Endothelial cell of umbilical vein (primary cell): ENCODE results near the gene LDLRAD4. TPM values are rescaled to one million over a fixed set of nuclear protein-coding genes. Genes with fewer than 3 reads are reported as not detected.

Experiments
- BruUV-seq: library from RNA; stranded (reverse); fragments of 400-500 nt; replicated peaks from 2 replicates; lab custom pipeline; 2021; lab: Mats Ljungman, UMichigan
- CTCF ChIA-PET: fragments of 300-600, 350-600 bp; sonication (Branson Sonifier 250); formaldehyde crosslinking; loops from one replicate; lab custom pipeline; 2021; ENCODE audit warnings: antibody characterized with exemption, inconsistent platforms; lab: Charles Lee
- POLR2A ChIA-PET: fragments of 300-600, 350-600 bp; sonication (Branson Sonifier 250); formaldehyde crosslinking; loops from one replicate; lab custom pipeline; 2021; ENCODE audit warnings: antibody characterized with exemption, inconsistent platforms; lab: Charles Lee
- DNase-seq: peaks from one replicate; pipeline ENCODE4 v3.0.0-alpha.2; 2011; ENCODE audit warnings: low read depth, low spot score
- FAIRE-seq: peaks from 2 replicates; lab custom pipeline; 2011; peaks lifted over from hg19 to GRCh38; lab: Jason Lieb, UNC
- H2AFZ ChIP-seq: 2 replicates; pipeline ENCODE4 v1.6.0; 2012; ENCODE audit warnings: low read depth, low read length, control low read depth, inconsistent platforms
- H3K27ac ChIP-seq: 2 replicates; pipeline ENCODE4 v1.5.1; 2011; ENCODE audit warnings: low read depth, mild to moderate bottlenecking, control low read depth, low read length, moderate library complexity; ENCODE audit not compliant: insufficient read depth
- H3K27me3 ChIP-seq, 2 experiments: 2 replicates each; pipeline versions ENCODE4 v1.6.0 to v1.6.1; 2011; ENCODE audit warnings: low read length in 2 of 2, mixed read lengths in 1 of 2; ENCODE audit not compliant: control insufficient read depth in 2 of 2, insufficient read depth in 2 of 2
- H3K36me3 ChIP-seq, 2 experiments: 2 replicates in 1 of 2; 3 replicates in 1 of 2; pipeline ENCODE4 v1.5.1; 2011; ENCODE audit warnings: low read length in 2 of 2, mild to moderate bottlenecking in 1 of 2, moderate library complexity in 1 of 2; ENCODE audit not compliant: control insufficient read depth in 2 of 2, insufficient read depth in 2 of 2; ENCODE audit errors: extremely low read depth in 1 of 2
- H3K4me1 ChIP-seq: 3 replicates; pipeline ENCODE4 v1.5.1; 2011; ENCODE audit warnings: mild to moderate bottlenecking, low read length; ENCODE audit not compliant: control insufficient read depth, insufficient read depth; ENCODE audit errors: extremely low read depth
- H3K4me2 ChIP-seq: 2 replicates; pipeline ENCODE4 v1.6.1; 2011; ENCODE audit warnings: low read length, control low read depth, mixed read lengths; ENCODE audit not compliant: insufficient read depth
- H3K4me3 ChIP-seq, 3 experiments: fragments of 200-600 bp in 1 of 3; sonication (generic), shearing (Covaris generic) in 1 of 3; replicated peaks in 1 of 3; 2 replicates each; pipeline ENCODE4 v1.5.1; 2011 to 2016; ENCODE audit warnings: control low read depth in 3 of 3, low read length in 3 of 3, mild to moderate bottlenecking in 2 of 3, inconsistent platforms in 1 of 3, low read depth in 1 of 3, moderate library complexity in 1 of 3; ENCODE audit not compliant: insufficient read depth in 1 of 3
- H3K79me2 ChIP-seq: 2 replicates; pipeline ENCODE4 v1.6.0; 2012; ENCODE audit warnings: low read length, inconsistent platforms; ENCODE audit not compliant: control insufficient read depth, insufficient read depth
- H3K9ac ChIP-seq: replicated peaks from 2 replicates; pipeline ENCODE3; 2011; ENCODE audit warnings: low read length, control low read depth; ENCODE audit not compliant: insufficient read depth; ENCODE audit errors: extremely low read depth
- H3K9me1 ChIP-seq: replicated peaks from 3 replicates; pipeline ENCODE4 v1.6.0; 2011; ENCODE audit warnings: mild to moderate bottlenecking, low read length; ENCODE audit not compliant: control insufficient read depth, insufficient read depth; ENCODE audit errors: extremely low read depth
- H3K9me3 ChIP-seq: replicated peaks from 2 replicates; pipeline ENCODE4 v1.5.1; 2012; ENCODE audit warnings: low read length, inconsistent platforms; ENCODE audit not compliant: control insufficient read depth, insufficient read depth
- H4K20me1 ChIP-seq: replicated peaks from 2 replicates; pipeline ENCODE3; 2011; ENCODE audit warnings: mild to moderate bottlenecking, low read length; ENCODE audit not compliant: control insufficient read depth, insufficient read depth; ENCODE audit errors: extremely low read depth
- EZH2 ChIP-seq: IDR thresholded peaks from 2 replicates; pipeline ENCODE4 v1.6.1; 2012; ENCODE audit warnings: borderline replicate concordance, low read depth, mild to moderate bottlenecking, moderate library complexity, low read length, inconsistent platforms; ENCODE audit not compliant: severe bottlenecking
- FOS ChIP-seq: IDR thresholded peaks from 2 replicates; pipeline ENCODE4 v1.6.1; 2011; ENCODE audit warnings: mild to moderate bottlenecking, low read length, moderate library complexity, borderline replicate concordance; ENCODE audit not compliant: insufficient read depth
- GATA2 ChIP-seq: IDR thresholded peaks from 2 replicates; pipeline ENCODE4 v1.7.0; 2011; ENCODE audit warnings: low read depth, mild to moderate bottlenecking, moderate library complexity, mixed read lengths, low read length; ENCODE audit not compliant: insufficient read length, insufficient read depth
- JUN ChIP-seq: IDR thresholded peaks from 2 replicates; pipeline ENCODE4 v1.6.1; 2011; ENCODE audit warnings: borderline replicate concordance, low read depth; ENCODE audit not compliant: insufficient read length, insufficient read depth
- MAX ChIP-seq: IDR thresholded peaks from 2 replicates; pipeline ENCODE4 v1.6.1; 2011; ENCODE audit not compliant: insufficient read depth, insufficient read length
- MYC ChIP-seq: IDR thresholded peaks from one replicate; pipeline ENCODE4 v1.6.1; 2011; ENCODE audit warnings: mild to moderate bottlenecking, low read depth, low read length
- POLR2A ChIP-seq: IDR thresholded peaks from 2 replicates; pipeline ENCODE4 v1.6.1; 2012; ENCODE audit warnings: low read depth, mild to moderate bottlenecking, control low read depth, low read length
- POLR2AphosphoS5 ChIP-seq: IDR thresholded peaks from 2 replicates; pipeline ENCODE4 v1.6.1; 2012; ENCODE audit warnings: low read depth, mild to moderate bottlenecking, control low read depth, low read length, moderate library complexity; ENCODE audit not compliant: insufficient read depth
- dilution Hi-C: fragments of 300-500 bp; cut with MboI; formaldehyde crosslinking; loops from one replicate; pipeline ENCODE4 v1.15.0; 2019; ENCODE audit warnings: low sequenced_read_pairs; ENCODE audit not compliant: extremely low pct_ligation_motif_present
- intact Hi-C: fragments of 100-400 bp; cut with micrococcal nuclease; formaldehyde crosslinking; loops from one replicate; pipeline ENCODE4 v1.10.0; 2022
- polyA plus RNA-seq, 4 experiments: library from polyadenylated mRNA; depleted of rRNA in 3 of 4; stranded (reverse) in 3 of 4; unstranded in 1 of 4; fragments of >200 nt; gene quantifications; 2 replicates each; pipeline versions ENCODE4 v1.2.1 to v1.2.3, GENCODE V29; 2011 to 2012; ENCODE audit warnings: missing spikeins in 1 of 4
- total RNA-seq: library from RNA; stranded (reverse); gene quantifications from 2 replicates; pipeline ENCODE4 v1.2.3, GENCODE V29; 2021
- TF ChIP-seq, protein P1 (sequence below), 2 donors: IDR thresholded peaks; 1 replicate in 1 of 2; 2 replicates in 1 of 2; pipeline ENCODE4 v1.5.1; 2011; ENCODE audit warnings: low read length in 2 of 2, mild to moderate bottlenecking in 2 of 2, moderate library complexity in 2 of 2, control low read depth in 1 of 2, inconsistent platforms in 1 of 2, low read depth in 1 of 2; ENCODE audit not compliant: insufficient read depth in 1 of 2; ENCODE audit errors: extremely low read depth in 1 of 2

The LDLRAD4 gene
- total and polyA plus RNA-seq, 2 donors (not counting 3 experiments of a cell fraction or from before 2014, with no cell fraction given), result 5.2 to 6.5 TPM

GRCh38 chr18:13239171-13239956 lies 20.8 kb downstream of the LDLRAD4 start:
- Histone ChIP-seq H3K9me3 (no peaks in the 10 kb centered on the region), H3K4me1 (peaks cover 5% of the 10 kb centered on the region), H3K4me3 (no peak overlapping the region), H2AFZ (no peak overlapping the region), H3K79me2 (no peaks in the 10 kb centered on the region), H3K27ac (no peak overlapping the region), H3K4me2 (no peak overlapping the region), H3K27me3 (peaks cover 0 to 3% of the 10 kb centered on the region in 2 experiments), H3K9me1 (no peaks in the 10 kb centered on the region), H3K36me3 (no peaks in the 10 kb centered on the region), H3K9ac (no peak overlapping the region), H4K20me1 (no peaks in the 10 kb centered on the region)
- CTCF ChIA-PET, result interaction anchor here (0.7 to 1.7 kb wide), 6 partner anchors 9 to 291 kb away, joined by 3 to 6 read pairs (median 3); partner anchors contain the start of gene LDLRAD4
- no peak for TF ChIP-seq FOS
- TF ChIP-seq MAX, result no peak
- TF ChIP-seq MYC, result no peak
- TF ChIP-seq GATA2, result no peak
- no peak for TF ChIP-seq JUN
- TF ChIP-seq, protein P1, sequence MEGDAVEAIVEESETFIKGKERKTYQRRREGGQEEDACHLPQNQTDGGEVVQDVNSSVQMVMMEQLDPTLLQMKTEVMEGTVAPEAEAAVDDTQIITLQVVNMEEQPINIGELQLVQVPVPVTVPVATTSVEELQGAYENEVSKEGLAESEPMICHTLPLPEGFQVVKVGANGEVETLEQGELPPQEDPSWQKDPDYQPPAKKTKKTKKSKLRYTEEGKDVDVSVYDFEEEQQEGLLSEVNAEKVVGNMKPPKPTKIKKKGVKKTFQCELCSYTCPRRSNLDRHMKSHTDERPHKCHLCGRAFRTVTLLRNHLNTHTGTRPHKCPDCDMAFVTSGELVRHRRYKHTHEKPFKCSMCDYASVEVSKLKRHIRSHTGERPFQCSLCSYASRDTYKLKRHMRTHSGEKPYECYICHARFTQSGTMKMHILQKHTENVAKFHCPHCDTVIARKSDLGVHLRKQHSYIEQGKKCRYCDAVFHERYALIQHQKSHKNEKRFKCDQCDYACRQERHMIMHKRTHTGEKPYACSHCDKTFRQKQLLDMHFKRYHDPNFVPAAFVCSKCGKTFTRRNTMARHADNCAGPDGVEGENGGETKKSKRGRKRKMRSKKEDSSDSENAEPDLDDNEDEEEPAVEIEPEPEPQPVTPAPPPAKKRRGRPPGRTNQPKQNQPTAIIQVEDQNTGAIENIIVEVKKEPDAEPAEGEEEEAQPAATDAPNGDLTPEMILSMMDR (IDR thresholded peaks at IDR 0.05; ENCODE audit: extremely low read depth in 1 of 2, insufficient read depth in 1 of 2, low read depth in 1 of 2, low read length in 2 of 2), result no peak
- TF ChIP-seq EZH2, result no peak
- no peak for TF ChIP-seq POLR2AphosphoS5
- TF ChIP-seq POLR2A, result no peak
- DNase-seq (no peak), FAIRE-seq (no peak)
- dilution Hi-C loops, result no loop called here
- intact Hi-C loops, result no loop called here
- BruUV-seq, result no TSS peak
- POLR2A ChIA-PET, result no interaction called here
